Measurements from ENCODE around the gene LRRC15.

Gene LRRC15

GRCh38 chr3:194322678-194323211 is 46.8 kb downstream of the LRRC15 start:
- Histone ChIP-seq H3K4me1 (ENCODE audit: control insufficient read depth, low read depth, low read length) (no peaks in the 10 kb centered on the region), H3K27me3 (ENCODE audit: control insufficient read depth, insufficient read depth, low read length) (no peaks in the 10 kb centered on the region), H3K9ac (ENCODE audit: low read length) (no peak overlapping the region), H3K9me3 (ENCODE audit: control insufficient read depth, low read depth, low read length) (peaks cover 6% of the 10 kb centered on the region), H3K4me3 (ENCODE audit: low read length) (no peak overlapping the region), H3K27ac (ENCODE audit: low read length) (no peak overlapping the region), H3K36me3 (ENCODE audit: control insufficient read depth, low read depth, low read length) (no peaks in the 10 kb centered on the region)

DNA sequence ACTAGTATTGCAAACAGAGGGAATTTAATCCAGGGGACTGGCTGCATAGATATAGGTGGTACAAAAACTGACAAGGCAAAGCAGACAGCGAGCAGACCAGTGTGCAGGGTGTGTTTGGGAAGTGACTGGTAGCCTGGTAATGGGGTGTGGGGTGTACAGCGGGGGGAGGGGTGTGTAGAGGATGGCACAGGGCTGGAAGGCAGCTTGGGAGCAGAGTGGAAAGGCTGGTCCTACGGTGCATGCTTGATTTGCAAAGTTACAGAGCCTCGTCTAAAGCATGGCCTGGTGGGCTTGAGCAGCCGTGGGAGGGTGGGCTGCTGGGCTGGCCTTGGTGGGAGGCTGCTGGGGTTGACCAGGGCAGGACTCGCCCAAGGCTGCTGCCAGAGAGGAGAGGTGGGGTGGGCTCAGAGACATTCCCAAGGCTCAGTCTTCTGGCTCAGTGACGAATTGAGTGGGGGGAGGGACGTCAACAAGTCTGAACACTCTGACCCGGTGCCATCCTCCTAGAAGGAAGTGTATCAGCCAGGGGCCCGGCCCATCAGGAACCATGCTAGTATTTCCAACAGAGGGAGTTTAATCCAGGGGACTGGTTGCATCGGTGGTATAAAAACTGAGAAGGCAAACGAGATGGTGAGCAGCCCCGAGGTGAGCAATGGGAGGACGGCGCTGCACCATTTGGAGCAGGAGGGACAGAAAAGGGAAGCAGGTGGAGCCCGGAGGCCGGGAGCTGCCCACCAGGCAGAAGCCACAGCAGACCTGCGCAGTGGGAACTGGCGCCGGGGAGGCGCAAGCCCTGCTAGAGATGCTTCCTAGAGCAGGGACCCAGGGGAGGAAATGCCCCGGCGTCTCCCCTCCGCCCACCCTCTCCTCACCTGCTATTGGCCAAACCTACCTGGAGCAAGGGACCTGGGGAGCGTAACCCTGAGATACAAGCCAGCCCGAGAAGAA is 47.6 kb downstream of the LRRC15 start:
- H3K4me3 ChIP-seq (ENCODE audit: low read length): no peak overlapping the region
- peaks cover 6% of the 10 kb centered on the region for H3K9me3 ChIP-seq (ENCODE audit: control insufficient read depth, low read depth, low read length)
- no peaks in the 10 kb centered on the region for H3K36me3 ChIP-seq (ENCODE audit: control insufficient read depth, low read depth, low read length)
- H3K4me1 ChIP-seq (ENCODE audit: control insufficient read depth, low read depth, low read length): no peaks in the 10 kb centered on the region
- peaks cover 4% of the 10 kb centered on the region for H3K27me3 ChIP-seq (ENCODE audit: control insufficient read depth, insufficient read depth, low read length)
- H3K27ac ChIP-seq (ENCODE audit: low read length): no peak overlapping the region
- H3K9ac ChIP-seq (ENCODE audit: low read length): no peak overlapping the region

- H3K27me3 ChIP-seq (ENCODE audit: control insufficient read depth, insufficient read depth, low read length): peaks cover 16% of the 10 kb centered on the region
- no peak overlapping the region for H3K27ac ChIP-seq (ENCODE audit: low read length)
- H3K9ac ChIP-seq (ENCODE audit: low read length): no peak overlapping the region
- H3K36me3 ChIP-seq (ENCODE audit: control insufficient read depth, low read depth, low read length): no peaks in the 10 kb centered on the region
- H3K4me3 ChIP-seq (ENCODE audit: low read length): no peak overlapping the region
- H3K4me1 ChIP-seq (ENCODE audit: control insufficient read depth, low read depth, low read length): peaks cover 6% of the 10 kb centered on the region
- H3K9me3 ChIP-seq (ENCODE audit: control insufficient read depth, low read depth, low read length): peaks cover 6% of the 10 kb centered on the region
Measured at GRCh38 chr3:194320744-194321243, 48.7 kb downstream of the LRRC15 start.

GRCh38 chr3:194320100-194320499 is 49.4 kb downstream of the LRRC15 start:
- peaks cover 17% of the 10 kb centered on the region for H3K27me3 ChIP-seq (ENCODE audit: control insufficient read depth, insufficient read depth, low read length)
- H3K9ac ChIP-seq (ENCODE audit: low read length): no peak overlapping the region
- no peaks in the 10 kb centered on the region for H3K36me3 ChIP-seq (ENCODE audit: control insufficient read depth, low read depth, low read length)
- no peak overlapping the region for H3K4me3 ChIP-seq (ENCODE audit: low read length)
- no peak overlapping the region for H3K27ac ChIP-seq (ENCODE audit: low read length)
- H3K9me3 ChIP-seq (ENCODE audit: control insufficient read depth, low read depth, low read length): peaks cover 6% of the 10 kb centered on the region
- H3K4me1 ChIP-seq (ENCODE audit: control insufficient read depth, low read depth, low read length): peaks cover 7% of the 10 kb centered on the region

DNA sequence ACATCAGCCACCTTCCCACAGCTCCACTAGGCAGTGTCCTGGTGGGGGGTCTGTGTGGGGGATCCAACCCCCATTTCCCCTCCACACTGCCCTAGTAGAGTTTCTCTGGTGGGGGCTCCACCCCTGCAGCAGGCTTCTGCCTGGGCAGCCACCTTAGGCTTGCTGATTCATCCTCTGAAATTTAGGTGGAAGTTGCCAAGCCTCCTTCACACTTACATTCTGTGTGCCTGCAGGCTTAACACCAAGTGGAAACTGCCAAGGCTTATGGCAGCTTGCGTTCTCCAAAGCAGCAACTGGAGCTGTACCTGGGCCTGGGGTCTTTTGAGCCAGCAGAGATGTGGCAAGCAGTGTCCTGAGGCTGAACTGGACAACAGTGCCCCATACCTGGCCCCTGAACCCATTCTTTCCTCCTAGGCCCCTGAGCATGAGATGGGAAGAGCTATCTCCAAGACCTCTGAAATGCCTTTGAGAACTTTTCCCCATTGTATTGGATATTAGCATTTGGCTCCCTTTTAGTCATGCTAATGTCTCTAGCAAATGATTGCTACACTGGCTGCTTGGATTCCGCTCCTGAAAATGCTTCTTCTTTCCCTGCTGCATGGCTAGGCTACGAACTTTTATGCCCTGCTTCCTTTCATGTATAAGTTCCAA is 50.9 kb downstream of the LRRC15 start:
- no peak overlapping the region for H3K27ac ChIP-seq (ENCODE audit: low read length)
- peaks cover 15% of the 10 kb centered on the region for H3K4me1 ChIP-seq (ENCODE audit: control insufficient read depth, low read depth, low read length)
- H3K9ac ChIP-seq (ENCODE audit: low read length): no peak overlapping the region

GRCh38 chr3:194316918-194317317 is 52.6 kb downstream of the LRRC15 start:
- Histone ChIP-seq H3K9me3 (ENCODE audit: control insufficient read depth, low read depth, low read length) (peaks cover 6% of the 10 kb centered on the region), H3K4me3 (ENCODE audit: low read length) (no peak overlapping the region), H3K4me1 (ENCODE audit: control insufficient read depth, low read depth, low read length) (peaks cover 21% of the 10 kb centered on the region), H3K27ac (ENCODE audit: low read length) (no peak overlapping the region), H3K36me3 (ENCODE audit: control insufficient read depth, low read depth, low read length) (no peaks in the 10 kb centered on the region), H3K9ac (ENCODE audit: low read length) (no peak overlapping the region), H3K27me3 (ENCODE audit: control insufficient read depth, insufficient read depth, low read length) (peaks cover 45% of the 10 kb centered on the region)

More for the DNA sequence above, 50.9 kb downstream of the LRRC15 start:
- Histone ChIP-seq H3K9me3 (ENCODE audit: control insufficient read depth, low read depth, low read length) (peaks cover 6% of the 10 kb centered on the region), H3K36me3 (ENCODE audit: control insufficient read depth, low read depth, low read length) (no peaks in the 10 kb centered on the region), H3K4me3 (ENCODE audit: low read length) (no peak overlapping the region), H3K27me3 (ENCODE audit: control insufficient read depth, insufficient read depth, low read length) (peaks cover 29% of the 10 kb centered on the region)

DNA sequence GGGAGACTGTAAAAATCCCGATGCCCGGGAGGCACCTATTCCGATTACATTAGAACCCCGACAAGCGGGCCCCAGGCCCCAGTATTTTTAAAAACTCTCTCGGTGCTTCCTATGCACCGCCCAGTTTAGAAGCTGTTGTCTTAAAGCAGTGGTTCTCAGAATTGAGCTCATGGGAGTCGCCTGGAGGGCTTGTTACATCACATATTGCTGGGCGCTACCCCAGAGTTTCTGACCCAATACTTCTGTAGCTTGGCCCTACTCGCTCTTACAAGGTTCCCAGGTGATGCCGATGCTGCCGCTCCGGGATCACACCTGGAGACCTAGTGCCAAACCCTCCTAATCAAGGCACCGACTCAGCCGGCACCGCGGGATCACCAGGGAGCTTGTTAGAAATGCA is 53.6 kb downstream of the LRRC15 start:
- Histone ChIP-seq H3K4me1 (ENCODE audit: control insufficient read depth, low read depth, low read length) (peaks cover 21% of the 10 kb centered on the region), H3K27me3 (ENCODE audit: control insufficient read depth, insufficient read depth, low read length) (peaks cover 49% of the 10 kb centered on the region), H3K27ac (ENCODE audit: low read length) (no peak overlapping the region), H3K36me3 (ENCODE audit: control insufficient read depth, low read depth, low read length) (no peaks in the 10 kb centered on the region), H3K9ac (ENCODE audit: low read length) (no peak overlapping the region), H3K9me3 (ENCODE audit: control insufficient read depth, low read depth, low read length) (peaks cover 6% of the 10 kb centered on the region), H3K4me3 (ENCODE audit: low read length) (peak overlapping the region; percentile 45)

DNA sequence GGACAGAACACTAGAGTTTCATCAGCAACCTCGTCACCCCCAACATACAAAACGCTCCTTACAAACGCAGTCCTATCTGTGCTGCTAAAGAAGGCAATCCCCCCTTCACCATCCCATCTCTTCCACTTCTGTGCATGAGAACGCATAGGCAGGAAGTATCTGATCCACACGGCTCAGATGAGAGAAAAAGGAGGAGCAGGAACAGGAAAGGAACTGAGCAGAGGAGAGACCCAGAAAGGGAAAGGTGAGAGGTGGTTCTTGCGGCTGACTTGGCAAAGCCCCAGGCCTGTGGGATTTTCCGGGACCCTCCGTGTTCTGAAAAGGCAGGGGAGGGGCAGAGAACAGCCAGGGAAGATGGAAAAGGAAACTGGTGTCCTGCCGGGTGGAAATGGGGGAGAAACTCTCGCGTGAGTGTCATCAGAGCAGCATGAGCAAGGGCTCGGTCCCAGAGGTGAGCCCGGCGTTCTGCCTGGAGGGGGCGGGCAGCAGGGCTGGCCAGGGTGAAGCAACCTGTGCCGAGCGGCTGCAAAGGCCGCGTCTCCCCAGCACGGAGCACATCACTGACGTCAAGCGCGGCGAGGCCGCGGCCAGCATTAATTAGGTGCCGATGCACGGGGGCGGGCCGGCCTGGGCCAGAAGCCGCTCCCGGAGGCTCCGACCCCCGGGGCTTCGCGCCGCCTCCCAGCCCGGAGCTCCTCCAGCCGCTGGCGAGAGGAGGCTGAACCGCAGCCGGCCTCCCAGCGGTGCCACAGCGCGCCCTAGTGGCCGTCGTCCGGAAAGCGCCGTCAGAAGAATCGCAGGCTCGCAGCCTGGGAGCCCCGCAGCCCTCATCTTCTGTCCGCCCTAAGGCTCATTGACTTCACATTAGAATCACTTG is 54.2 kb downstream of the LRRC15 start:
- Histone ChIP-seq H3K9me3 (ENCODE audit: control insufficient read depth, low read depth, low read length) (peaks cover 6% of the 10 kb centered on the region), H3K36me3 (ENCODE audit: control insufficient read depth, low read depth, low read length) (no peaks in the 10 kb centered on the region), H3K4me1 (ENCODE audit: control insufficient read depth, low read depth, low read length) (peaks cover 21% of the 10 kb centered on the region), H3K4me3 (ENCODE audit: low read length) (peak overlapping the region; percentile 45), H3K27ac (ENCODE audit: low read length) (no peak overlapping the region), H3K9ac (ENCODE audit: low read length) (no peak overlapping the region), H3K27me3 (ENCODE audit: control insufficient read depth, insufficient read depth, low read length) (peaks cover 49% of the 10 kb centered on the region)

GRCh38 chr3:194314388-194315068 is 55.0 kb downstream of the LRRC15 start:
- peaks cover 5% of the 10 kb centered on the region for H3K9me3 ChIP-seq (ENCODE audit: control insufficient read depth, low read depth, low read length)
- no peak overlapping the region for H3K9ac ChIP-seq (ENCODE audit: low read length)
- H3K4me3 ChIP-seq (ENCODE audit: low read length): peak overlapping the region; percentile 45
- H3K27me3 ChIP-seq (ENCODE audit: control insufficient read depth, insufficient read depth, low read length): peaks cover 49% of the 10 kb centered on the region
- H3K27ac ChIP-seq (ENCODE audit: low read length): no peak overlapping the region
- peaks cover 24% of the 10 kb centered on the region for H3K4me1 ChIP-seq (ENCODE audit: control insufficient read depth, low read depth, low read length)
- no peaks in the 10 kb centered on the region for H3K36me3 ChIP-seq (ENCODE audit: control insufficient read depth, low read depth, low read length)

- H3K27me3 ChIP-seq (ENCODE audit: control insufficient read depth, insufficient read depth, low read length): peaks cover 49% of the 10 kb centered on the region
- H3K27ac ChIP-seq (ENCODE audit: low read length): no peak overlapping the region
- peaks cover 25% of the 10 kb centered on the region for H3K4me1 ChIP-seq (ENCODE audit: control insufficient read depth, low read depth, low read length)
- H3K4me3 ChIP-seq (ENCODE audit: low read length): no peak overlapping the region
- no peaks in the 10 kb centered on the region for H3K36me3 ChIP-seq (ENCODE audit: control insufficient read depth, low read depth, low read length)
- no peak overlapping the region for H3K9ac ChIP-seq (ENCODE audit: low read length)
- peaks cover 3% of the 10 kb centered on the region for H3K9me3 ChIP-seq (ENCODE audit: control insufficient read depth, low read depth, low read length)
Measured at GRCh38 chr3:194313560-194314387, 55.8 kb downstream of the LRRC15 start.

All from iPS-18a (cell line).